Tibial artery (tissue), 4 donors: ENCODE measurements around the gene PPP1R14C.

Source experiments
- DNase-seq, 2 donors: peaks; one replicate each; pipeline ENCODE4 v3.0.0-alpha.2; 2019
- H3K27ac ChIP-seq, 2 donors: fragments of 200-600 bp; sonication (generic) in 1 of 2; 1 replicate in 1 of 2; 2 replicates in 1 of 2; pipeline ENCODE4 v1.5.1; 2018 to 2019; ENCODE audit warnings: mild to moderate bottlenecking in 1 of 2
- H3K27me3 ChIP-seq, 2 donors: fragments of 200-600 bp; sonication (generic) in 1 of 2; one replicate each; pipeline versions ENCODE4 v1.5.1 to v1.6.0; 2016 to 2019
- H3K36me3 ChIP-seq, 3 donors: fragments of 200-600 bp; sonication (generic) in 2 of 3; one replicate each; pipeline ENCODE4 v1.5.1; 2016 to 2019; ENCODE audit warnings: mild to moderate bottlenecking in 2 of 3
- H3K4me1 ChIP-seq, 4 donors: fragments of 200-600 bp; sonication (generic) in 2 of 4; 1 replicate in 3 of 4; 2 replicates in 1 of 4; pipeline ENCODE4 v1.5.1; 2016 to 2019
- H3K4me3 ChIP-seq, 2 donors: fragments of 200-600 bp; sonication (generic) in 1 of 2; 1 replicate in 1 of 2; 2 replicates in 1 of 2; pipeline ENCODE4 v1.5.1; 2018 to 2019; ENCODE audit warnings: mild to moderate bottlenecking in 2 of 2
- H3K9me3 ChIP-seq, 3 donors: fragments of 200-600 bp; sonication (generic) in 1 of 3; one replicate each; pipeline ENCODE4 v1.5.1; 2016 to 2019
- intact Hi-C: fragments of 100-400 bp; cut with DNase I; formaldehyde crosslinking; loops from one replicate; pipeline ENCODE4 v1.15.0; 2023; ENCODE audit warnings: low total_unique reads
- TF ChIP-seq, protein P1 (sequence below), 2 experiments: fragments of 200-600 bp in 1 of 2; fragments of 450-650 bp in 1 of 2; IDR thresholded peaks; one replicate each; pipeline ENCODE4 v1.5.1; 2017 to 2019; ENCODE audit warnings: antibody characterized with exemption in 2 of 2, mild to moderate bottlenecking in 1 of 2, moderate library complexity in 1 of 2

The PPP1R14C gene

DNA sequence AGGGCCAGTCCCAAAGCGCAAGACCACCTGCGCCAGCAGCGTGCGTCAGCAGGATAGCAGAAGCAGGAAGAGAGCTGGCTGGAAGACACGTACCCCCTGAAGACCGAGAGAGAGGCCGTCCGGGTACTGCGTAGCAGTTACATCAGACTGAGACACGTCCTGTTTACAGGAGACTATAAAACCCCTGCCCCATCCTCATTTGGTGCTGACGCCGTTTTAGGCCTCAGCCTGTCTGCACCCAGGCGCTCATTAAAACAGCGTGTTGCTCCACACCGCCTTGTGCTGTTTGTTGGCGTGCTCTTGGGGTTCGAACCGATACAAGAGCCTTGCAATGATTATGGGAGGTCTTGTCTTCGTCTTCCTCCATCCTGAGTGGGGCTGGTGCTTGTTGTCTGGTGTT, 42.1 kb upstream of the PPP1R14C start:
- Histone ChIP-seq H3K27me3 (peaks cover 0 to 12% of the 10 kb centered on the region in 2 donors), H3K4me1 (no peaks in the 10 kb centered on the region), H3K27ac (no peak overlapping the region), H3K36me3 (no peaks in the 10 kb centered on the region), H3K9me3 (no peaks in the 10 kb centered on the region), H3K4me3 (no peak overlapping the region)
- intact Hi-C loops, result no loop called here
- TF ChIP-seq, protein P1, sequence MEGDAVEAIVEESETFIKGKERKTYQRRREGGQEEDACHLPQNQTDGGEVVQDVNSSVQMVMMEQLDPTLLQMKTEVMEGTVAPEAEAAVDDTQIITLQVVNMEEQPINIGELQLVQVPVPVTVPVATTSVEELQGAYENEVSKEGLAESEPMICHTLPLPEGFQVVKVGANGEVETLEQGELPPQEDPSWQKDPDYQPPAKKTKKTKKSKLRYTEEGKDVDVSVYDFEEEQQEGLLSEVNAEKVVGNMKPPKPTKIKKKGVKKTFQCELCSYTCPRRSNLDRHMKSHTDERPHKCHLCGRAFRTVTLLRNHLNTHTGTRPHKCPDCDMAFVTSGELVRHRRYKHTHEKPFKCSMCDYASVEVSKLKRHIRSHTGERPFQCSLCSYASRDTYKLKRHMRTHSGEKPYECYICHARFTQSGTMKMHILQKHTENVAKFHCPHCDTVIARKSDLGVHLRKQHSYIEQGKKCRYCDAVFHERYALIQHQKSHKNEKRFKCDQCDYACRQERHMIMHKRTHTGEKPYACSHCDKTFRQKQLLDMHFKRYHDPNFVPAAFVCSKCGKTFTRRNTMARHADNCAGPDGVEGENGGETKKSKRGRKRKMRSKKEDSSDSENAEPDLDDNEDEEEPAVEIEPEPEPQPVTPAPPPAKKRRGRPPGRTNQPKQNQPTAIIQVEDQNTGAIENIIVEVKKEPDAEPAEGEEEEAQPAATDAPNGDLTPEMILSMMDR (IDR thresholded peaks at IDR 0.05), result no peak
- DNase-seq, result no peak

DNA sequence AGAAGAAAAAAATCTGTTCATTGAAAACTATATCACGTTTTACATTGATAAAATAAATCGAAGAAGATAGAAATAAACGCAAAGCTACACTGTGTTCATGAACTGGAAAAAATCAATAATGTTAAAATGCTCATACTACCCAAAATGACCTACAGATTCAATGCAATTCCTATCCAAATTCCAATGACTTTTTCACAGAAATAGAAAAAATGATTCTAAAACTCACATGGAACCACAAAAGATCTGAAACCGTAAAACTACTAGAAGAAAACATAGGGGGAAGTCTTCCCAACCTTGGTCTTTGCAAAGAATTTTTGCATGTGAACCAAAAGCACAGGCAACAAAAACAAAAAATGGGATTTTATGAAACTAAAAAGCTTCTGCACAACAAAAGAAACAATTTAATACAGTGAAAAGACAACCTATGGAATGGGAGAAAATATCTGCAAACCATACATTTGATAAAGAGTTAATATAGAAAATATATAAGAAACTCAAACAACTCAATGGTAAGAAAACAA, 40.0 kb upstream of the PPP1R14C start:
- H3K4me3 ChIP-seq, result no peak overlapping the region
- H3K4me1 ChIP-seq, result no peaks in the 10 kb centered on the region
- H3K9me3 ChIP-seq, result no peaks in the 10 kb centered on the region
- intact Hi-C loops, result no loop called here
- peaks cover 0 to 8% of the 10 kb centered on the region in 2 donors for H3K27me3 ChIP-seq
- no peak for DNase-seq
- no peak overlapping the region for H3K27ac ChIP-seq
- TF ChIP-seq, protein P1 (IDR thresholded peaks at IDR 0.05), result no peak
- H3K36me3 ChIP-seq, result no peaks in the 10 kb centered on the region

DNA sequence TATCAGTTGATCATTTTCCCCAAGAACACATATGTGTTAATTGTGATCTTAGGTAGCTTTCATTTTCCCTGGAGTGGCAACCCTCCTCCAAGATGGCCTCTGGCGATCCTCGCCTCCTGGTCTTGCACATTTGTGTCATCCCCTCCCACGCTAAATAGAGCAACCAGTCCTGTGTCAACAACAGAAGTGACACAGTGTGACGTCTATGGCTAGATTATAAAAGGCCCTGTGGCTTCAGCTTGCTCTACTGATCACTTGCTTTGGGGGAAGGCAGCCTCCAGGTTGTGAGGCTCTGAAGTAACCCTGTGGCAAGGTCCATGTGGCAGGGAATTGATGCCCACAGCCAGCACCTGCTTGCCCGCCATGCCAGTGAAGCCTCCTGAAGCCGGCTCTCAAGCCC, 30.6 kb upstream of the PPP1R14C start:
- peak in 1 of 2 donors; percentile 21 for DNase-seq

DNA sequence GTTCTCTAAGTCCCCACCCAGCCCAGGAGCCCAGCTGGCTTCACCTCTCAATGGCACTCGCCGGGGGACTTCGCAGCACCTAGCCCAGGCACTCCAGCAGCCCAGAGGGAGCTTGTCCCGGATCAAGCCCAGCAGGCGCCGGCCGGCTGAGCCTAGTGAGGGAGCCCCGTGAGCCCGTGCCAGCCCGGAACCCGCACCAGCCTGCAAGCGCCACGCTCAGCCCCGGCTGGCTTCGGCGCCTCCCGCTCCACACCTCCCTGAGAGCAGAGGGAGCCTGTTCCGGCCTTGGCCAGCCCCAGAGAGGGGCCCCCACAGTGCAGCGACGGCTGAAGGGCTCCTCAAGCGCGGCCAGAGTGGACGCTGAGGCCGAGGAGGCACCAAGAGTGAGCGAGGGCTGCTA, 27.1 kb upstream of the PPP1R14C start:
- Histone ChIP-seq H3K4me3 (no peak overlapping the region), H3K4me1 (no peaks in the 10 kb centered on the region), H3K27me3 (no peaks in the 10 kb centered on the region), H3K27ac (no peak overlapping the region), H3K9me3 (no peaks in the 10 kb centered on the region), H3K36me3 (no peaks in the 10 kb centered on the region)
- TF ChIP-seq, protein P1 (IDR thresholded peaks at IDR 0.05), result no peak
- no peak for DNase-seq
- intact Hi-C loops, result no loop called here

More for the DNA sequence above, 30.6 kb upstream of the PPP1R14C start:
- TF ChIP-seq, protein P1 (IDR thresholded peaks at IDR 0.05), result no peak
- no peak overlapping the region for H3K4me3 ChIP-seq
- no peaks in the 10 kb centered on the region for H3K27me3 ChIP-seq
- H3K36me3 ChIP-seq, result no peaks in the 10 kb centered on the region
- no peaks in the 10 kb centered on the region for H3K9me3 ChIP-seq
- no peak overlapping the region for H3K27ac ChIP-seq
- intact Hi-C loops, result no loop called here
- no peaks in the 10 kb centered on the region for H3K4me1 ChIP-seq

DNA sequence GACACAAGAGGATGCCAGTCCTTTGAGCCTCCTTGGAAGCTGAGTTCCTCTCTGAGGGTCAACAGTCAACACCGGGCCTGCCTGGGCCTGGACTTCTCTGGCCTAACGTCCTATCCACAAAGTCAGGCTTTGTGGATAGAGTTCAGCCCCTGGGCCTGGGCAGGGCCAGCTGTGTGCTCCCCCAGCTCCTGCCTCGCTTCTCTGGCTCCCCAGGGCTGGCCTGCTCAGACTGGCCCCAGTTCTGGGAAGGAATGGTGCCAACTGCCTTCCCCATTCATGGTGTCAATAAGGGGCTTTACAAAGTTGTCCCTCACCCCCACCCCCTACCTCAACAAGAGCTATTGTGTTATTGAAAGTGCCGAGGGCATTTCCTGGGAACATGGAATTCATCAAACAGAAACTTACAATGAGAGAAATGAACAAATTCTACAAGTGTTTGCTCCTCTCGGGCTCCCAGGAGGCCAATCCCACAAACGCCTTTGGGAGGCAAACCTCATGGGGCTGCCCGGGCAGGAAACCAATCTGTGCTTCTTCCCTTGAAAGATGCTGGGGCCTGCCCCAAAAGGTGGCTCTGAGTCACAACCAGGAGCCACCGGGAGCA, 26.5 kb upstream of the PPP1R14C start:
- H3K36me3 ChIP-seq, result no peaks in the 10 kb centered on the region
- no peaks in the 10 kb centered on the region for H3K27me3 ChIP-seq
- H3K9me3 ChIP-seq, result no peaks in the 10 kb centered on the region
- H3K4me1 ChIP-seq, result no peaks in the 10 kb centered on the region
- H3K27ac ChIP-seq, result no peak overlapping the region
- H3K4me3 ChIP-seq, result no peak overlapping the region
- TF ChIP-seq, protein P1 (IDR thresholded peaks at IDR 0.05), result no peak
- intact Hi-C loops, result no loop called here
- no peak for DNase-seq
